Stimulated activated CD8-positive, alpha-beta memory T cell treated with anti-CD3 and anti-CD28 coated beads, Interleukin-12 subunit alpha, Interleukin-12 subunit beta, amount 100 ng/mL, for 24 hours (primary cell): ENCODE measurements around the gene ONECUT1.
"Not testable (repeated sequence)": the region's sequence is repeated elsewhere in the genome, so short reads cannot be mapped to it uniquely, and the experiment has no call there.

Source experiments
- DNase-seq: peaks from one replicate; pipeline ENCODE4 v3.0.0-alpha.2; 2020; ENCODE audit errors: extremely low read depth

Gene ONECUT1

DNA sequence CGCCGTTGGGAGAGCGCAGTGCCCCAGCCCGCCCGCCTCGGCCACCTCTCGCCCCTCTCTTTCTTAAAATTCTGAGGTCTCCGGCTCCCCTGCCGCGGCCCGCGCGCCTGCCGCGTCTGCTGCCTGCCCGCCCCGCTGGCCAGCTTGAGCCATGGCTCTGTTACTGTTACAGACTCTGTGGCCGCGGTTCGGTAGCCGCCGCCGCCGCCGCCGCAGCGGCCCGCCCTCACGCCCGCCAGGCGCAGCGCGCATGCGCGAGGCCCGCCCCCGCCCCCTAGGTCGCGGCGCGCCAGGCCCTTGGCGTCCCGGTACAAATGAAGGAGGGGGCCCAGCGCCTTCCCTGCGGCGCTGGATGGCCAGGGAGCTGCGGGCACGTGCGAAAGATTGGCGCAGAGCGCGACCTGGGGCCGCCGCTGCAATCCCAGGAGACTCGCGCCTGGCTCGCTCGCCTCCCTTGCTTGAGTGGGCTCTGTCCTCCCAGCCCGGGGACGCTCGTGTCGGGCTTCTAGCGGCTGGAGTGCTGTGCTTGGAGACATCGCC lies at the start of gene ONECUT1:
TSS of gene ONECUT1 (minus strand) at position 168 of the 540 bp plus-strand sequence. CDS start 452 bp downstream, outside the sequence.
- DNase-seq, result no peak

DNA sequence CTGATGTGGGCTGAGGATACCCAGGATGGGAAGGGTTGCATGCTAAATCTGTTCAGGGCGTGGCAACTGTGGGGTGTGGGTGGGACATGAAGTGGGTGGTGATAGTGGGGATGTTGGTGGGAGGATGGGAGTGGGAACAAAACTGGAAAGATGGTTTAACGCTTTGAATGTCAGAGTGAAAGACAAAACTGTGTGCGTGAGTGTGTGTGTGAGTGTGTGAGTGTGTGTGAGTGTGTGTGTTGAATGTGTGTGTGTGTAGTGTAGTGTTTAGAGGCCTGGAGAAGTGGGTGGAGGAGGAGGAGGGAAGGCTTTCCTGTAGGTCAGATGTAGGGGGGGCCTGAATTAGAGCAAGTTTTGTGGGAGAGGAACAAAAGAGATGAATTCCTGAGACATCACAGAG lies 44.2 kb upstream of the ONECUT1 start:
- DNase-seq, result no peak

DNA sequence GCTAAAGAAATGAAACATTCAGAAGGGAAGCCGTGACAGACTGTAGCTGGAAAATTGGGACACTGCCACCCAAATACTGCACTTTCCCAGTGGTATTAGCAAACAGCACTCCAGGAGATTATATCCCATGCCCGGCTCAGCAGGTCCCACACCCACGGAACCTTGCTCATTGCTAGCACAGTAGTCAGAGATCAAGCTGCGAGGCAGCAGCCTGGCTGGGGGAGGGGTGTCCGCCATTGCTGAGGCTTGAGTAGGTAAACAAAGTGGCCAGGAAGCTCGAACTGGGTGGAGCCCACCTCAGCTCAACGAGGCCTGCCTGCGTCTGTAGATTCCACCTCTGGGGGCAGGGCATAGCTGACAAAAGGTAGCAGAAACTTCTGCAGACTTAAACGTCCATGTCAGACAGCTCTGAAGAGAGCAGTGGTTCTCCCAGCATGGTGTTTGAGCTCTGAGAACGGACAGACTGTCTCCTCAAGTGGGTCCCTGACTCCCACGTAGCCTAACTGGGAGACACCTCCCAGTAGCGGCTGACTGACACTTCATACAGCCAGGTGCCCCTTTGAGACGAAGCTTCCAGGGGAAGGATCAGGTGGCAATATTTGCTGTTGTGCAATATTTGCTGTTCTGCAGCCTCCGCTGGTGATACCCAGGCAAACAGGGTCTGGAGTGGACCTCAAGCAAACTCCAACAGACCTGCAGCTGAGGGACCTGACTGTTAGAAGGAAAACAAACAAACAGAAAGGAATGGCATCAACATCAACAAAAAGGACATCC lies 34.2 kb upstream of the ONECUT1 start:
- DNase-seq, result not testable (repeated sequence)

DNA sequence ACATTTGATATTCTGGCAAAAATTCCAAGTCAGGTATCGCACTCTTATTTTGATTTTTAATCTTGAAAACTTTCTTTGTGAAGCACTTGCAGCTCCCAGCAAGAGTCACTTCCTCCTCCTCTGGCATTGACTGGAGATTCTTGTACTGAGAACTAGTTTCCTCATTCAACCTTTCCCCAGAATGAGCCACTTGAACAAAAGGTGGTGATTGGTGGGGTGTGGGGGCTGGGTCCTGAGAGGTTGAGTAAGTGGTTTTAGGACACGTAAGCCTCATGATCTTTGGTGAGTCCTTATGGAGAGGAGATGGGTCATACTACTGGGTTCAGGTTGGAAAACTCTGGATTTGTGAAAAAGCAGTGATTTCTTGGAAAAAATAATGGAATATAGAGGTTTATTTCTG lies 32.3 kb upstream of the ONECUT1 start:
- no peak for DNase-seq

DNA sequence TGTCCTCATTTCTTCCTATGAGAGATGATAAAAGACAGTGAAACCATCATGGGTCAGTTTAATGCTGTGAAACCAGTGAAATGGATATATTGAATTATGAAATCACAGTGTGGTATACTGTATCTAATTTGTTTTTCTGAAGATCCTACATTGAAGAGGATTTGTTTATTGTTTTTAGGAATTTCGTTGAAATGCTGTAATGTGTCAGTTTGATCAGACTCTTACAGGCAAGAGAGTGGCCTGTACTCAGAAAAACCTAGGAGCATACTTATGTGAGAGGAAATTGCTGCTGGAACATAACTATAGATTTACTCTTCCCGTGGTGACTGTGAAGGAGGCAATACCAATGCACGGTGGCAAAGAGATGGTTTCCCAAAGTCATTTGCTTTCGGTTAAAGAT lies 29.1 kb upstream of the ONECUT1 start:
- no peak for DNase-seq

DNA sequence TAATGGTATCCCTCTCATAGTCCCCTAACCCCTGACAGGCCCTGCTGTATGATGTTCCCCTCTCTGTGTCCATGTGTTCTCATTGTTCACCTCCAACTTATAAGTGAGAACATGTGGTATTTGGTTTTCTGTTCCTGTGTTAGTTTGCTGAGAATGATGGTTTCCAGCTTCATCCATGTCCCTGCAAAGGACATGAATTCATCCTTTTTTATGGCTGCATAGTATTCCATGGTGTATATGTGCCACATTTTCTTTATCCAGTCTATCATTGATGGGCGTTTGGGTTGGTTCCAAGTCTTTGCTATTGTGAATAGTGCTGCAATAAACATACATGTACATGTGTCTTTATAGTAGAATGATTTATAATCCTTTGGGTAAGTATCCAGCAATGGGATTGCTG lies 25.8 kb upstream of the ONECUT1 start:
- DNase-seq, result not testable (repeated sequence)

DNA sequence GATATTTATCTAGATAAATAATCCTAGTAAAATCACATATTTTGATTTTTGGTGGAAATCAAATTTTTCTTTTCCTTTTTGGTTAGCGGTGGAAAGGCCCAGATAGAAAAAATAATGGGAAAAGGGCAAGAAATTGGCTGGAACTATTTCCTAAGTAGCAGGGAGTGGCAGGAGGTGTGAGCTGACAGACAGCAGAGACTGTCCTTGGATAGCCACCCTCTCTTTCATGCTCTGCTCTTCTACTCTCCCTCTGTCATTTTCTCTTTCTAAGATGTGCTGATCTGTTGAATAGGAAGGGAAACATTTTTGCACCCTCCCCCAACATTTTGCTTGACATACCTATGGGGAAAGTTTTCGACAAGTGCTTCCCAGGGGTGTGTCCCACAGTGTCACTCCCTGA lies 18.9 kb upstream of the ONECUT1 start:
- no peak for DNase-seq

DNA sequence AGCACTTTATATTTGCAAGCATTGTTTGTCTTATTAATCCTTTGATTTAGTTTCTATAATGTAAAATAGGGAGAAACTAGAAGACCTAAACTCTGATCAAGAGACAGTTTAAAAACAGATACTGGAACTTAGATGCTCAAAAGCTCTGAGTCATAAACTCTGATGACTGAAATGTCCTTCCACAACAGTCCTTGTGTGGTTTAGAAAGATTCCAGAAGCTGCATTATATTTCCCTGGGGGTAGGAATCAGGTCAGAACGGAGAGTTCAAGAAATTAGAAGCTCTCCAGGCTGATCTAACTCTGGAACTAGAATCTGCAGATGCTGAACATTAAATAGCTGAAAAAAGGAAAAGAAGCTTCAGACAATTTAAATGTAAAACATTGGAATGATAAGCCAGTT lies 18.3 kb upstream of the ONECUT1 start:
- DNase-seq, result no peak

DNA sequence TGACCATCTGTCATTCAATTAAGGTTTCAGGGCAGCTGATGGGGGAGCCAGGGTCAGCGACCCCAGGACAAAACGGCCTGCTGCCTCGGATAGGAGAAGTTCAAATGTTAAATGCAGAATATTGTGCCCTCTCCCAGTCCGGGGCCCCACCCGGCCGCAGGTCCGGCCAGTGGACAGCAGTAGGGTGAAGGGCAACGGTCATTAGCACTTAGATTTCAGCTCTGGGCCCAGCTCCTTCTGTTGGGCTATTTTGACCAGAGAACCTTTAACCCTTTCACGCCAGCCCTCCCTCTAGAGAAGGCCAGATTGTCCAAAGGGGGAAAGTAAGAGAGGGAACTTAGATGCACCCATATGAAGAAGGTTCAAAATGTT lies 16.1 kb upstream of the ONECUT1 start:
- DNase-seq, result no peak

DNA sequence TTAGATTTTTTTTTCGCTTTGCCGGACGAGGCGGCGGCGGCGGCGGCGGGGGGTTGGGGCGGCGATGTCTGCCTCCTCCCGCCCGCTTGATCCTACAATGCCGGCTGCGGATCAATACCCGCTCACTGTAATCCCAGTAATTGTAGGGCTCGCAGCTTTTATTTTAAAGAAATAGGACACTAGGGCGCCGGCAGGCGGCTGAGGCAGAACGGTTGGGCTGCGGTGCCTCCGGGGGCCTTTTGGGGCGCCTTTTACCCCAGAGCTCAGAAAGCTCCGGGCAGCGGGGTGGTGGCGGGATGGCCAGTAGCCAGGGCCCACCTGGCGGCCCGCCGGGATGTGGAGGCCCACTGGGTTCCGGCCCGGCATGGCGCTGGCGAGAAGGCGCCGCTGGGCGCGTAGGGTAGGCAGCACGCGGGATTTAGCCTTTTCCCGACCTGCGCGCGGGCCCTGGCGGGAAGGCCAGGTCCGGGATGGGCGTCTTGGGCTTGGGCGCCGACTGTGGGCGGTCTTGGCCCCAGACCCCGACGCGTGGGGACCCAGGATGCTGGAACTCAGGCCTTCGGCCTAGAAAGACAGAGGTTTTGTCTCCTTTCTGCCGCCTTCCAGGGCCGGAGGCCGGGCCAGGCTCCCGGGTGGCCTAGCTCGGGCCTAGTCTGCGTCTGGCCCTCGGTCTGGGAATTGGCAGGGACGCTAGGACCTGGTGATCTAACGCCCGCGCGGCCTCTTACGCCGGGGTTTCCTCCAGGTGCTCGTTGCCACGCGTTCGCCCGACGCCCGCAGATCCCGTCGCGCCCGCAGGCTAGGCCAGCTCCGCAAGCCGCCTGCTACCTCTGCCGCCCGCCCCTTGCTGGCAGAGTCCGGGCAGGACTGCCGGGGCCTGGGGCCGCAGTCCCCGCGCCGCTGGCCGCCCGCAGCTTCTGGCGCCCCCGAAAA lies 15.5 kb upstream of the ONECUT1 start:
- DNase-seq, result no peak

DNA sequence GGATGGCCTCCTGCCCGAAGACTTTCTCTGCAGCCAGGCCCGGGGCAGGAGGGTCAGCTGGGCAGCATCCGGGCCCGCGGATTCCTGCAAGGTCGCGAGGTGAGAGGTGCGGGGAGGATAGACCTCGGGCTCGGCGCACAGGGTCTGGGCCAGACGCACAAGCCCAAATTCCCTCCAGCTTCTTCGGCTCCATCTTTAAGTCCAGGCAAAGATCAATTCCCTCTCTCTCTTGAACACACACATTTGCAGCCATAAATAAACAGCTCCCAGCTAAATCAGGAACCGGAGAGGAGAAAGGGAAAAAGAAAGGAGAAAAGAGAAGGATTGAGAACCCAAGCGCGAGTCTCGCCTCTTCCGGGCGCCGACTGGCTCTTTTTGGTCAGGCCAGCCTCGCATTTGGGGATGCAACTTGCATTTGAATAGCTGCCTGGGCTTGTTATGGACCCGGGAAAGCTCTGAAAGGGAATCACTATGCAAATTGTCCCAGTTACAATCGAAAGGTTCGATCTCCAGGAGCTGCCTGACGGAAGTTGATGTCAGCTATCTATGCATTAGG lies 14.5 kb upstream of the ONECUT1 start:
- no peak for DNase-seq

DNA sequence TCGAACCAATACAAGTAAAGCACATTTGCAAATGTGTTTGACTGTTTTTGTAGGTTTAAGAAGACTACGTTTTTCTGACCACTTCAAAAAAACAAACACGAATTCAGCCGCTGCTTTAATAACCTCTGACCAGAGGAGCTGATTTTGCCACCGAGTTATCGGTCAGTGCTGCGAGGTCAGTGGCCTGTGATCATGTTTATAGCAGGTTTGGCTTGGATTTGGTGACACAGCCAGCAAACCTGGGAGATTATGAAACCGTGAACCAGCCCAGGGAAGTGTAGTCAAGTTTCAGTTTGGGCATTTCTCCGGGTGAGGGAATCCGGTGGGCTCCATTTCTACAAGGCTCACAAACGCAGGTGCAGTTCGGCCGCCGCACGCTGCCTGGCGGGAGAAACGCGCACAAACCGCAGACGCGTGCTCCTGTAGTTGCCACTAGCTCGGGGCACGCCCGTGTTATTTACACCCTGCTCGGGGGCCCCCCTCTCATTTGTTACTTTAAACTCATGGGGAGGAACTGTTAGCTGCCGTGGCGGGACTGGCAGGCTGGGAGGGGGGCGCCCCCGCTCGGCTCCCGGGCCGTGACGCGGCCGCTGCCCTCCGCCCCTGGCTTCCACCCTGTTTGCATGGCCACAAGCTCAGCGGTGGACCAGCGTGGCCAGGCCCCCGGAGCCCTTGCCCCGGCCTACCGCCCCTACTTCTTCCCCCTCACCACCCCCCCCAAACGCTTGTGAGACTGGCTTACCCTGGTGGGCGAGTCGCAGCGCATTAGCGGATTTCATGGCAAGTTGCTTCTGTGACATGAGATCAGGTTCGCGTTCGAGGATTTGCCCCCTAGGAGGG lies 13.6 kb upstream of the ONECUT1 start:
- no peak for DNase-seq

DNA sequence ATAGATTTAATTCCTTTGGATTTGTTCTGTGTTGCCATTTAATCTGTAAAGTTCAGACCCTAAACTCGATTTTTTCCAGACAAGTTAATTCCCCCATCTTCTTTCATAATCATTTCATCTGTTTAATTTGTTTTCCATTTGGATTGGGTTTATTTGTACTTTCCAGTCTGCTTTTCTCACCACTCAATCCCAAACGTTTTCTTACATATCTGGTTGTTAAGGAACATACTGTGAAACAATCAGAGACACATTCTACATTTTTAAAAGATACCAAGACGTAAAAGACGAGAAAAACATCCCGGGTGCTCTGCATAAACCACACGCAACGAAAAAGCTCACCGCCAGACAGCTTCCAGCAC lies 13.0 kb upstream of the ONECUT1 start:
- DNase-seq, result no peak

DNA sequence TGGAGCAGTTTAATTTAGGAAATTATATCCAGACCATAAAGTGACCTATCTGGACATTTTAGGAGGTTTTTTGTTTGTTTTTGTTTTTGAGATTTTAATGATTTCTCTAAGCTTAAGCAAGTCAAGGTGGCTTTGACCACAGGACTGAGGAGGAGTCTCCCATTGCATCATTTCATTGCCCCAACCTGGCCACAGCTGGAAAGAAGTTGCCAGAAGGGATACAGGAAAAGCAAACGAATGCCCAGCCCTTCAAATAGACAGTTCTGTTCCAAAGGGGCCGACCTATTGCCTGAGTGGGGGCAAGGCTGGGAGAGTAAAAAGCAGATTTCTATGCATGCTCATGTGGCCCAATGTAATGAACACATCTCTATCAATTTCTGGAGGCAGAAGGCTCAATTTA lies 12.0 kb upstream of the ONECUT1 start:
- no peak for DNase-seq

DNA sequence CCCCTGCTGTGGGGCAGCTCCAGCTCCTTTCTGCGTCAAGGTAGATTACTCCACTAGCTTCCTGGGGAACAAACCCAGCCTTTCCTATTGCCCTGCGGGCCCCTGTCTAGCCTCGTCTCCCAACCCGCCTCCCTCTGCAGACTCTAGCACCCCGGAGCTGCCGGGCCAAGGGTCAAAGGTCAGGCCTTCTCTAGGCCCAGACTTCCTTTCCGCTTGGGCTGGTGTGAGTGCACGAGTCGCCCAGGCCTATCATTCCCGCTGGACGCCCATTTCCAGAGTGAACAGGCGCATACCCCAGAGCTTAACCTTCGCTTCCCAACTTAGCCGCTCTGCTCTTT lies 11.6 kb upstream of the ONECUT1 start:
- DNase-seq, result no peak

DNA sequence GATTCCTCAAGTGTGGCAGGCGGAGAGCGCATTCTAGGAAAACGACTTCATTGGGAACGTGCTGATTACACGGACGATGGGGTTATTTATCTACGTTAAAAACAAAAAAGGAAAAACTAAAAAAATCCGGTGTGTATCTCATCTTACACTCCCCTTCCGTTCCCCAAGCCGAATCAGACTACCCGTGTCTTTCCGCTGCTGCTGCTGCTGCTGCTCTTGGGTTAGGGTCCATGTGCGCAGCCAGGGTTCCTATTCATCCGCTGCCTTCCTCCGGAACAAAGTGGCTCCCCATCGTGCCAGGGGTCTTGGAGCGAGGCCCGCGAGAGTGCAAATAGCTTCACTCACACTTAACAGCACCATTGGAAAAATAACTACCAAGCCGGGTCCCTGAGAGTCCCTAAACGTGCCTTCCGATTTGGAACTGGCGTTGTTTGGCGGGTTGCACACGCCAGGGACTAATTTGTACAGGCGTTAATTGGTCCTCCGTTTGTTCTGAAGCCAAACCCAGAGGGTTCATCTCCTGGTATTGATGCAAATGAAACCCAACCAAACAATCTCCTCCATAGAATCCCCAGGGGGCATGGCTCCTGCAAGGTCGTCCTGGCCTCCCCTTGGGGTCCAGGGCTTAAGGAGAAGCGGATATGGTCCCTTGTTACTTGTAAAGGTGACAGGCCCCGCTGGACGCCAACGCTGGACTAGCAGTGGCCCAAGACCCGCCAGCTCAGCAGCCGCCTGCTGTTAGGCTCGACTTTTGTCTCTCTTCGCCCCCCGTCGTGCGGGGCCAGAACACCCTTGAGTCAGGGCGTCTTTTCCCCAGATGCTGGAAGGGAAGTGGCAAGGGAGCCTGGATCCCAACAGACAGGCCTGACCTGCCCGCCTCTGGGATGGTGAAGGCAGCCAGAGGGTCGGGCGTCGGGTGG lies 11.0 kb upstream of the ONECUT1 start:
- DNase-seq, result no peak

DNA sequence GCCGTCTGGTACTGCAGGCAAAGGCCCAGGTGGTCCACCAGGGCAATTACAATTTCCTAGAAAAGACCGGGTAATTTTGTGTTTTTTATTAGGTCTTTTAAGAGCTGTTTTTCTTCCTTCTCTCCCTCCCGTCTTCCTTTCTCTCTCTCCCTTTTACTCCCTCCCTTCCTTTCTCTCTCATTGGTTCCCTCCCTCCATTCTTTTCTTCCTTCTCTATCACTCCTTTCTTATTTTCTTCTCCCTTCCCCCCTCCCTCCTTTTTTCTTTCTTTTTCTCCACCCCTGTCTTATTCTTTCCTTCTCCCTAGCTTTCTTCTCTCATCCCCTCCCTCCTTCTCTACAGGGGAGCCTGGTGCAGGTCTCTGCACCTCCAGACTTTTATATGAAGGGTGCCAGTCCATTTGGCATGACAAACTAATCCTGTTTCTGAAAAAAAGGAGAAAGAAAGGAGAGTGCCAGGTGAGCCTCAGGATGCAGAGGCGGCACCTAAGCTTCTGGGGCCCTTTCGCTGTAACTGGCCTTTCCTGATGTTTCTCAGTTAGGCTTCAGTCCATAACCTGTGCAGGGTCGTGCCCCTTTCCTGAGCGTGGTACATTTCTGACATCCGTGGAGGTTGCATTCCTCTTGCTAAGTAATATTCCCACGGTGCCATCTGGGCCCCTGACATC lies 9.1 kb upstream of the ONECUT1 start:
- no peak for DNase-seq

DNA sequence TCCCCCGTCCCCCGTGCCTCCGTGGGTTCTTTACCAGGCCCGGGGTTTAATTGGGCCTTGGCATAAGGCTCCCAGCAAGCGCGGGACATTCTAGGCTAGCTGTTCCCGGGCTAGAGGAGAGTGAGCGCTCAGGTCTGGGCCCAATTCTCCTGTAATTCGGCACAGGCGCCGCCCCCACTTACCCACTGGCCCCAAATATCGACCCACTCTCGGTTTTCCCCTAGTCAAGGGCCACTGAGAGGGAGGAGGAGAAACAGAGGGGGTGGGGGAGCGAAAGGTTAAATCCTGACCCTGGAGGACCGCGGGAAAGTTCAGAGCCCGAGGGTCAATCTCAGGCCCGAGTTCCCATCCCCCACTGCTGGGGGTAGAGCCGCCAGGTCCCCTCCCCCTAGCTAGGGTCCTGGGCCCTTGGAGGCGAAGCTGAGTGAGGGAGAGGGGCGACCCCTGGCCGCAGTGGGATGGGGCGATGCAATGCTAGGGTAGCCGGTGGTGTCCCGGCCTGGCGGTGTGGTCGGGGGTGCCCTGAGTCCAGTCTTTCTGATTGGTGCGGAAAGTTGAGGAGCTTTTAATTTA lies 8.5 kb upstream of the ONECUT1 start:
- DNase-seq, result no peak

DNA sequence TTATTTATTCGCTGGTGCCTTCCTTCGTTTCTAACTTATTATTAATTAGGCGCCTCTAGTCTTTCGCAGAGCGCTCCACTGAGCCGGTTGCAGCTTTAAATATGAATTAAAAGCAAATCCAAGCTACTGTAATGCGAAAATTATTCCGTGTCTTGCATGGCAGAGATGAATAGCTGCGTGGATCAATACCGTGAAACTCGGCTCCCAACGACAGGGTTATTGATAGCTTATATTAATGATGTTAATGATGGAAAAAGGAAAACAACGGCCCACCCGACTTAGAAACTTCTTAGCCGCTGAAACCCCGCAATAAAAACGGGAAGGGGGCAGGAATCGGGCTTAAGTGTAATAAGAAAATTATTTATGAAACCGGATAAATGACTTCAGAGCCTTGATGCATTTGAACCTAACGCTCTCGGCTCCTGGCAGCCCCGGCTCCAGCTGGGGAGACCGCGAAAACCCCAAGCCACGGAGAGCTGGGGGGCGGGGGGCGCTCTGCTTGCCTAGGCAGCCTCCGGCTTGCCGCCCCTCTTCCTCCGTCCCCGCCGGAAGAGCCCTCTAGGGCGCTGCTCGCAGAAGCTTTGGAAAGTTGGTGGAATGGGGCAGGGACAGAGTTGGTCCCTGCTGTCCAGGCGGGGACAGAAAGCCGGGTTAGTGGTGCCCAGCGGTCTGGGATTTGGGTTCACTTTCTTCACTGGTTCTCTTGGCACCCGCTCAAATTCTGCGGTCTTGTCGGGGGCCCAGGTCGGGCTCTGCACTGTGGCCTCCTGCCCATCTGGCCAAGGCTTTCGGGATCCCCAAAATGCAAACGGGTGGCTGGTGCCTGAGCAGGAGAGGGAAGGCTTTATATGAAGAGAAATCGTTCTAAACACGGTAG lies 7.7 kb upstream of the ONECUT1 start:
- DNase-seq, result no peak
